Stimulated activated CD8-positive, alpha-beta memory T cell treated with anti-CD3 and anti-CD28 coated beads, Interleukin-4, amount 100 ng/mL, for 24 hours (primary cell): Measurements from ENCODE around the gene TTC28.
"Not testable (repeated sequence)": the region's sequence is repeated elsewhere in the genome, so short reads cannot be mapped to it uniquely, and the experiment has no call there.

ENCODE experiments used
- DNase-seq: peaks from one replicate; pipeline ENCODE4 v3.0.0-alpha.2; 2020; ENCODE audit warnings: low read depth

TTC28 gene

GRCh38 chr22:28679611-28680287 lies at the start of gene TTC28:
TSS of gene TTC28 (minus strand) at chr22:28679840. CDS start at chr22:28679723, 117 bp downstream.
- DNase-seq = peak; percentile 28

GRCh38 chr22:28728621-28729313 lies 49.1 kb upstream of the TTC28 start:
- DNase-seq = no peak

- no peak for DNase-seq
These were observed 48.4 kb upstream of the TTC28 start for GRCh38 chr22:28728002-28728401.

- no peak for DNase-seq
These were observed 38.4 kb upstream of the TTC28 start for GRCh38 chr22:28718044-28718443.

GRCh38 chr22:28716686-28717085 lies 37.0 kb upstream of the TTC28 start:
- DNase-seq = no peak

- no peak for DNase-seq
These were observed 36.0 kb upstream of the TTC28 start for GRCh38 chr22:28715611-28716010.

GRCh38 chr22:28714043-28714628 lies 34.5 kb upstream of the TTC28 start:
- no peak for DNase-seq

GRCh38 chr22:28711820-28712777 lies 32.5 kb upstream of the TTC28 start:
- DNase-seq = no peak

GRCh38 chr22:28711341-28711740 lies 31.7 kb upstream of the TTC28 start:
- DNase-seq = no peak

- no peak for DNase-seq
These were observed 31.0 kb upstream of the TTC28 start for GRCh38 chr22:28710576-28711191.

GRCh38 chr22:28710107-28710506 lies 30.5 kb upstream of the TTC28 start:
- DNase-seq = no peak

GRCh38 chr22:28706845-28707244 lies 27.2 kb upstream of the TTC28 start:
- no peak for DNase-seq

- DNase-seq = no peak
These were observed 23.8 kb upstream of the TTC28 start for GRCh38 chr22:28703436-28703835.

- DNase-seq = no peak
These were observed 23.3 kb upstream of the TTC28 start for GRCh38 chr22:28702891-28703290.

- DNase-seq = not testable (repeated sequence)
These were observed 13.6 kb upstream of the TTC28 start for GRCh38 chr22:28693041-28693760.

- not testable (repeated sequence) for DNase-seq
These were observed 10.2 kb upstream of the TTC28 start for GRCh38 chr22:28689796-28690195.

- not testable (repeated sequence) for DNase-seq
These were observed 3.3 kb upstream of the TTC28 start for GRCh38 chr22:28682966-28683365.

- DNase-seq = not testable (repeated sequence)
These were observed 1.3 kb upstream of the TTC28 start for GRCh38 chr22:28680813-28681490.

- not testable (repeated sequence) for DNase-seq
These were observed 646 bp downstream of the TTC28 start for GRCh38 chr22:28678778-28679610.
